Neuronal stem cell (in vitro differentiated cells): ENCODE results near the gene MCUR1.

Experiments used
- DNase-seq: peaks from one replicate; pipeline ENCODE4 v3.0.0-alpha.2; 2013; ENCODE audit warnings: low spot score
- H2AFZ ChIP-seq: one replicate; pipeline ENCODE4 v1.6.1; 2013; ENCODE audit warnings: mild to moderate bottlenecking, low read length, inconsistent platforms
- H2AK5ac ChIP-seq: 2 replicates; pipeline ENCODE4 v1.6.1; 2013; ENCODE audit warnings: low read depth, mild to moderate bottlenecking, inconsistent platforms, low read length, moderate library complexity, mixed read lengths
- H2BK120ac ChIP-seq: 2 replicates; pipeline ENCODE4 v1.6.1; 2013; ENCODE audit warnings: low read depth, mild to moderate bottlenecking, inconsistent platforms, low read length, moderate library complexity, mixed read lengths
- H2BK12ac ChIP-seq: one replicate; pipeline ENCODE4 v1.6.1; 2013; ENCODE audit warnings: low read length, inconsistent platforms
- H2BK15ac ChIP-seq: 2 replicates; pipeline ENCODE4 v1.6.1; 2013; ENCODE audit warnings: mild to moderate bottlenecking, low read length, inconsistent platforms, mixed read lengths
- H2BK5ac ChIP-seq: one replicate; pipeline ENCODE4 v1.6.1; 2013; ENCODE audit warnings: inconsistent platforms, mild to moderate bottlenecking, low read length, moderate library complexity
- H3K14ac ChIP-seq: one replicate; pipeline ENCODE4 v1.6.1; 2013; ENCODE audit warnings: low read length, inconsistent platforms
- H3K18ac ChIP-seq: 2 replicates; pipeline ENCODE4 v1.6.1; 2013; ENCODE audit warnings: low read length, inconsistent platforms
- H3K23ac ChIP-seq: 2 replicates; pipeline ENCODE4 v1.6.1; 2013; ENCODE audit warnings: low read depth, mild to moderate bottlenecking, mixed read lengths, low read length, inconsistent platforms; ENCODE audit not compliant: poor library complexity
- H3K27ac ChIP-seq: replicated peaks from 3 replicates; pipeline ENCODE4 v1.5.1; 2013; ENCODE audit warnings: low read length, inconsistent platforms
- H3K27me3 ChIP-seq, 3 experiments: 2 replicates each; pipeline ENCODE4 v1.6.1; 2013; ENCODE audit warnings: low read length in 3 of 3, mild to moderate bottlenecking in 2 of 3, inconsistent platforms in 1 of 3, low read depth in 1 of 3, mixed read lengths in 1 of 3, moderate library complexity in 1 of 3; ENCODE audit not compliant: control insufficient read depth in 3 of 3, insufficient read depth in 3 of 3
- H3K36me3 ChIP-seq, 2 donors: replicated peaks in 1 of 2; 2 replicates each; pipeline ENCODE4 v1.6.1; 2013; ENCODE audit warnings: low read length in 2 of 2; ENCODE audit not compliant: control insufficient read depth in 2 of 2, insufficient read depth in 2 of 2
- H3K4ac ChIP-seq: 2 replicates; pipeline ENCODE4 v1.6.1; 2013; ENCODE audit warnings: inconsistent platforms, mild to moderate bottlenecking, low read length, moderate library complexity
- H3K4me1 ChIP-seq, 2 donors: 1 replicate in 1 of 2; 2 replicates in 1 of 2; pipeline ENCODE4 v1.6.1; 2013; ENCODE audit warnings: low read length in 2 of 2, low read depth in 1 of 2; ENCODE audit not compliant: control insufficient read depth in 2 of 2, insufficient read depth in 1 of 2
- H3K4me2 ChIP-seq: one replicate; pipeline ENCODE4 v1.6.1; 2013; ENCODE audit warnings: mild to moderate bottlenecking, low read length, inconsistent platforms; ENCODE audit not compliant: insufficient read depth, poor library complexity, severe bottlenecking
- H3K4me3 ChIP-seq, 2 donors: 2 replicates each; pipeline ENCODE4 v1.5.1; 2013; ENCODE audit warnings: low read length in 2 of 2, mild to moderate bottlenecking in 2 of 2, inconsistent platforms in 1 of 2, moderate library complexity in 1 of 2
- H3K79me1 ChIP-seq: one replicate; pipeline ENCODE4 v1.6.1; 2013; ENCODE audit warnings: low read depth, mild to moderate bottlenecking, inconsistent platforms, low read length, moderate library complexity
- H3K9ac ChIP-seq: one replicate; pipeline ENCODE4 v1.6.1; 2013; ENCODE audit warnings: mild to moderate bottlenecking, low read depth, low read length, inconsistent platforms; ENCODE audit not compliant: poor library complexity
- H3K9me3 ChIP-seq, 2 donors: replicated peaks in 1 of 2; 2 replicates each; pipeline versions ENCODE3 to v1.6.1; 2013; ENCODE audit warnings: low read length in 2 of 2, mild to moderate bottlenecking in 2 of 2, inconsistent platforms in 1 of 2, low read depth in 1 of 2, mixed read lengths in 1 of 2, moderate library complexity in 1 of 2; ENCODE audit not compliant: control insufficient read depth in 2 of 2, insufficient read depth in 1 of 2
- H4K8ac ChIP-seq: one replicate; pipeline ENCODE4 v1.6.1; 2013; ENCODE audit warnings: low read depth, mild to moderate bottlenecking, inconsistent platforms, low read length, moderate library complexity
- H4K91ac ChIP-seq: one replicate; pipeline ENCODE4 v1.6.1; 2013; ENCODE audit warnings: low read length, low read depth, mild to moderate bottlenecking, inconsistent platforms; ENCODE audit not compliant: poor library complexity
- WGBS, 2 donors: extraction: QIAGEN DNeasy Blood & Tissue Kit; methylation state at CpG; one replicate each; pipeline ENCODE4 v1.1.7; 2013; ENCODE audit warnings: missing lambda C conversion rate in 2 of 2, mixed read lengths in 1 of 2; ENCODE audit not compliant: insufficient read length in 2 of 2, insufficient replicate concordance in 1 of 2; ENCODE audit errors: extremely low coverage in 2 of 2; 5-methylcytosine and 5-hydroxymethylcytosine counted together

MCUR1 gene

GRCh38 chr6:13742961-13743735 is 71.2 kb downstream of the MCUR1 start:
- Histone ChIP-seq H3K4me3 (no peak overlapping the region), H3K36me3 (no peaks in the 10 kb centered on the region)
- no CpG with 5 or more reads among the region's 56 CpGs for WGBS, 2 donors

DNA sequence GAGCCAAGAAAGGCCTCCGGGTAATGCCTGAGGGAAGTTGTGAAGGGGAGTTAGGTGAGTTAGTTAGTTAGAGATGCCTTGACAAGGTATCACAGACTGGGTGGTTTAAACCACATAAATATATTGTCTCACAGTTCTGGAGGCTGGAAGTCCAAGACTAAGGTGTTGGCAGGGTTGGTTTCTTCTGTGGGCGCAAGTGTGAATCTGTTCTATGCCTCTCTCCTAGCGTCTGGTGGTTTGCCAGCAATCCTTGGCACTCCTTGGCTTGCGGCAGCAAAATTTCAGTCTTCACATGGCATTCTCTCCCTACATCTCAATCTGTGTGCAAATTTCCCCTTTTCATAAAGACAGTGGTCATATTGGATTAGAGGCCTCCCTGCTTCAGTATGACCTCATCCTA is 73.0 kb downstream of the MCUR1 start:
- H2BK5ac ChIP-seq = no peak overlapping the region
- DNase-seq = no peak
- no peak overlapping the region for H3K4me2 ChIP-seq
- H4K8ac ChIP-seq = no peak overlapping the region
- no peak overlapping the region for H2BK15ac ChIP-seq
- H2BK12ac ChIP-seq = no peak overlapping the region
- H2AK5ac ChIP-seq = no peak overlapping the region
- H2AFZ ChIP-seq = no peak overlapping the region
- no peaks in the 10 kb centered on the region for H3K4me1 ChIP-seq
- no peak overlapping the region for H3K27ac ChIP-seq
- no peaks in the 10 kb centered on the region for H3K79me1 ChIP-seq
- no peak overlapping the region for H3K4ac ChIP-seq
- H3K23ac ChIP-seq = no peak overlapping the region
- H3K36me3 ChIP-seq = no peaks in the 10 kb centered on the region
- no peak overlapping the region for H3K4me3 ChIP-seq
- no peak overlapping the region for H4K91ac ChIP-seq
- no peaks in the 10 kb centered on the region for H3K9me3 ChIP-seq
- H3K18ac ChIP-seq = no peak overlapping the region
- H2BK120ac ChIP-seq = no peak overlapping the region
- no peak overlapping the region for H3K9ac ChIP-seq
- no peaks in the 10 kb centered on the region for H3K27me3 ChIP-seq
- no CpG with 5 or more reads among the region's 4 CpGs for WGBS, 2 donors
- H3K14ac ChIP-seq = no peak overlapping the region

More at GRCh38 chr6:13742961-13743735, 71.2 kb downstream of the MCUR1 start:
- Histone ChIP-seq H3K9me3 (no peaks in the 10 kb centered on the region), H2BK15ac (no peak overlapping the region), H3K4ac (no peak overlapping the region), H3K23ac (no peak overlapping the region), H4K8ac (no peak overlapping the region), H2BK12ac (no peak overlapping the region), H3K79me1 (no peaks in the 10 kb centered on the region), H3K9ac (no peak overlapping the region), H3K14ac (no peak overlapping the region), H3K27ac (no peak overlapping the region), H3K4me2 (no peak overlapping the region), H2AK5ac (no peak overlapping the region), H4K91ac (no peak overlapping the region), H3K27me3 (no peaks in the 10 kb centered on the region), H2BK5ac (no peak overlapping the region), H3K18ac (no peak overlapping the region), H3K4me1 (no peaks in the 10 kb centered on the region), H2BK120ac (no peak overlapping the region), H2AFZ (no peak overlapping the region)
- DNase-seq = no peak
